GM18511 (cell line): ENCODE measurements around the gene EZH1.

ENCODE experiments used
- ATAC-seq: cut with Tn5 transposase; IDR thresholded peaks from one replicate; pipeline ENCODE4 v1.9.1; 2021; ENCODE audit warnings: mild to moderate bottlenecking, moderate library complexity; ENCODE audit not compliant: unreplicated experiment

The EZH1 gene

GRCh38 chr17:42685831-42686230 lies 59.0 kb downstream of the EZH1 start:
- no peak for ATAC-seq

DNA sequence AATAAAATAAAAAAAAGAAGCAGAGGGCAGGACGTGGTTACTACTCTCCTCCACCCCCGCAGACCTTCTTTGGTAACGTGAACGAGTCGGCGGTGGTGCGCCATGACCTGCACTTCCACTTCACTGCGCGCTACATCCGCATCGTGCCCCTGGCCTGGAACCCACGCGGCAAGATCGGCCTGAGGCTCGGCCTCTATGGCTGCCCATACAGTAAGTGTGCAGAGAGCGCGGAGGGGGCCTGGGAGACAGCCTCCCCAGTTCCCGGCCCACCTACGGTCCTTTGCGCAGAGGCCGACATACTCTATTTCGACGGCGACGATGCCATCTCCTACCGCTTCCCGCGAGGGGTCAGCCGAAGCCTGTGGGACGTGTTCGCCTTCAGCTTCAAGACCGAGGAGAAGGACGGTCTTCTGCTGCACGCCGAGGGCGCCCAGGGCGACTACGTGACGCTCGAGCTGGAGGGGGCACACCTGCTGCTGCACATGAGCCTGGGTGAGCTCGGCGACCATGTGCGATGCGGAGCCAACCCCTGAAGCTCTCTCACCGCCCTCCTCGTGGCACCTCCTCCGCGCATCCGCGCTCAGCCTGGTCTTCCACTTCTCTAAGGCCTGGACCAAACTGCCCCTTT lies 59.8 kb downstream of the EZH1 start:
- ATAC-seq: no peak

- no peak for ATAC-seq
Observed at GRCh38 chr17:42683407-42684034, 61.3 kb downstream of the EZH1 start.

DNA sequence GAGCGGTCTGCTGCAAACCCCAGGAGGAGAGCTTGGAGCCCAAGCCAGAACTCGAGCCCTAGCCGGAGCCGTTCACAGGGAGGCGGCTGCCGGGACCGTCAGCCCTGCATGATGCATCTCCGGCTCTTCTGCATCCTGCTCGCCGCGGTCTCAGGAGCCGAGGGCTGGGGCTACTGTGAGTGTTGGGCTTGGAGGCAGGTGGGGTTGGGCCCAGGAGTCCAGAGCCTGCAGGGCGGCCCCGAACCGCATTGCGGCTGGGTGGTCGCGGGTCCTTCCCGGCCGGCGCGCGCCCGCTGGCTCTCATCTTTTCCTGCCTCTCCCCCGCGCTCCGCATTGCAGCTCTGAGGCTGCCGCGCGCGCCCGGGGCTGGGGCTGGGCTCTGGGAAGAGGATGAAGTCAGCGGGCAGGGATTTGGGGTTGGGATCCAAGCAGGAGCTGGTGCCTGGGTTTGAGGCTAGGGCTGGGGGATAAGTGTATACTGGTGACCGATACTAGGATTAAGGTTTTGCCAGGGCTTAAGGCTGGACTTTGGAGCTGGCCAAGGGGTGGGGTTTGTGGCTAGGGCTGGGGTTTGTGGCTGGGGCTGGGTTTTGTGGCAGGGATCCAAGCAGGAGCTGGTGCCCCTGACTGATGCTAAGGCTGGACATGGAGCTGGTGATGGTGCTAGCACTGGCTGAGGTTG lies 62.0 kb downstream of the EZH1 start:
- ATAC-seq: no peak

GRCh38 chr17:42681976-42682721 lies 62.7 kb downstream of the EZH1 start, which contains the start of gene CNTNAP1:
Gene CNTNAP1, plus strand, starts transcription at chr17:42682531. Its CDS starts 299 bp downstream, at chr17:42682830.
- no peak for ATAC-seq

- no peak for ATAC-seq
Observed at GRCh38 chr17:42680331-42680808, 64.5 kb downstream of the EZH1 start.

- ATAC-seq: no peak
Observed at GRCh38 chr17:42679492-42680330, 65.1 kb downstream of the EZH1 start.

DNA sequence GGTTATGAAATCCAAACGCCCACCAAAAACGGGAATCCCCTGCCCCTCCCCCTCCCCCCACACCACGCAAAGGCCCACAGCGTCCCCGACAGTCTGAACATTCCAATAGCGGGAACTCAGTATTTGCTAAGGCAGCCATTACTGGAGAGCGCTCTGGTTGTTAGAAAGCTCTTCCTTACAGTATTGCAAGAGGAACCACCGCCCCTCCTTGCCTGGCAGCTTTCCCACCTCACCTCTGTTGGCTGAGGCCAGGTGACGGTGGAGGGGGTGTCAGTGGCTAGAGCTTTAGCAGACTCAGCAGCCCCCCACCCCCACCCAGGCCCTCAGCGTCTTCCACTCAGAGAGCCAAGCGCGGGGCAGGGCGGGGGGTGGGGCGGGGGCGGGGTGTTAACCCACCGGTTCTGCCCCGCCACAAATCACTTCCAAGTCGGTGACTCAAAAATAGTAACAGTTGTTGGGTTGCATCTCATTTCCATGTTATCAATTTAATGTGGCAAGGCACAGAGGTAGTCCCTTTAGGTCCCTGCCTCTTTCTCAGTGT lies 65.8 kb downstream of the EZH1 start:
- ATAC-seq: no peak

DNA sequence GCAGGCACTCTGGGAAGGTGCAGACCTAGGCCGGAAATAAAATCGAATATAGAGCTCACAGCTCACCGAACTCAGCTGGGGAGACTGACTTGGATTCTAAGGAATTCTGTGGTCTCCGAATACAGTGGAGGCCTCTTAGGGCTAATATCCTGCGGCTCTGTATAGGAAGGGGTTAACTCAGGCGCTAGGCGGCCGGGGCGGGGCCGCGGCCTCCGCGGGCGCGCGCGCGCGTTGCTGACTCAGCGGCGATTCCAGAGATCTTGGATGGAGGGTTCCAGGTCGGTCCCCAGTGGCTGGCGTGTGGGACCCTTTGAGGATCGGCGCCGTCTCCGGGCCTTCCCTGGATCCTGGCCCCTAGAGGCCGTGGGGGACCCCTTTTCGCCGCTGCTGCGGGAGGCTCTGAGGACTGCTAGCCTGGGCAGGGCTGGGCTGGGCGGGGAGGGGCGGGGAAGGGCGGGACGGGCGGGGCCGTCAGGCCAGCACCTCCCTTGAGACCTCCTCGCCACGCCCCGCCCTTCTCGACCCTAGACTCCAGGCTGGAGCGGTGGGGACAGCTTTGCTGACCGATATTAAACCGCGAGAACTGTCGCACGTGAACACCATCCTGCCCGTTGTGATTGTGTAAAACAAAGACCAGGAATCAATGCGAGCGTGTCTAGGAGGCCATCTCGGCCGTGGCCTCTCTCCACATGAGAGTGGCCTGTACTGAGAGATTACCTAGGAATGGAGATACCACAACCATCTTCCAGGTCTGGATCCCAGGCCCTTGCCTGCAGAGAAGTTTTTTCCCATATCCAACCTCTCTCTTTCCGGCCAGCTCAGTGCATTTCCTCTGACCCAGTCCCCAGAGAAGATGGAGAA lies 66.7 kb downstream of the EZH1 start:
- peak; percentile 35 for ATAC-seq

GRCh38 chr17:42677012-42677857 lies 67.6 kb downstream of the EZH1 start:
- peak; percentile 58 for ATAC-seq

DNA sequence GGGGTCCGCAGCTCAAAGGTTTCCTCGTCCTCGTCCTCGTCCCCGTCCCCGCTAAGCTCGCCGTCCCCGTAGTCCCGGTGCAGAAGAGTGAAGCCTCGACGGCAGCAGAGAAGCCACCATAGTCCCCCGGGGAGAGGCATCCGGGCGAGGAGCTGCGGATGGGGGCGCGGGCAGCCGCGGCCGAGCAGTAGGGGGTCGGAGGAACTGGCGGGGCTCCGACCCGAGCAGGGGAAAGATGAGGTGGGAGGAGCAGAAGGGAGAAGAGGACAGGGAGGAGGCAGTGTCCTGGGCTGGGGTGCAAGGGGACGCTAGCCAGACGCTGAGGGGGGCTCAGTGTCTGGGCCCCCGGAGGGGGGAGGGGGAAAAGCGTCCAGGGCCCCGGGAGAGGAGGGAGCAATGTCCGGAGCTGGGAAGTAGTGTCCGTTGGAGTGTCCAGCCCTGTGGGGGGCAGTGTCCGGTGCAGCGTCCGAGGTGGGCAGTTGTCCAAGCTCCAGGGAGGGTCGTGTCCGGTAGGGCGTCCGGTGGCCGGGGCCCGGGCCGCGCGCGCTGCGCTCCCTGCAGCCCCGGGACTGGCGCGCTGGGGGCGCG lies 68.3 kb downstream of the EZH1 start, which contains the start of gene PLEKHH3:
Gene PLEKHH3 (minus strand): TSS at position 571 of the 588 bp plus-strand sequence. CDS start 431 bp downstream, at position 140.
- no peak for ATAC-seq

GRCh38 chr17:42675965-42676423 lies 68.8 kb downstream of the EZH1 start:
- no peak for ATAC-seq

DNA sequence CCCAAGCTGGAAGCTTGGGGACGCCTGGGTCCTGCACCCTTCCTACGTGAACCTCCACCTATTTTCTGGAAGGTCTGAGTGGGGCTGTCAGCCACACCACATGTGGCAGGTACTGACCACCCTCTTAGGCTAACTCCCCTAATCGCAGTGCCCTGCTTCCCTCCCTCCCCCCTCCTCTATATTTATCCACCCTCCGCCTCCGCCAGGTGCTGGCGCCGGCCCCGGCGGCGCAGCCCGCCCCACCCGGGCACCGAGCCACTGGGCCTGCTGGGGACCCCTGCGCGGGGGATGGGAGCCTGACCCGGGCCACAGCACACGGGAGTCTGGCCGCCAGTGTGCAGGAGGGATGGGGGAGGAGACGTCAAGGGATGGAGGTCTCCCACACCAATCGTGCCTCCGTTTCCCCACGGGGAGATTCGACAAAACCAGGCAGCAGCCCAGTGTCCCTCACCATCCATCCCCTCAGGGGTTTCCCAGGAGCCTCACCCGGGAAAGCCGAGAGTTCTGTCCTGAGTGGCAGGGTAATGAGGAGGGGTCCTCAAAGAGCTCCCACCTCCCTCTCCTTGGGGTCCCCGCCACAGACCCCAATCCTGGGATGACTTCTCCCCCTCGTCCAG lies 69.4 kb downstream of the EZH1 start:
- no peak for ATAC-seq

GRCh38 chr17:42674755-42675347 lies 70.0 kb downstream of the EZH1 start:
- ATAC-seq: no peak

DNA sequence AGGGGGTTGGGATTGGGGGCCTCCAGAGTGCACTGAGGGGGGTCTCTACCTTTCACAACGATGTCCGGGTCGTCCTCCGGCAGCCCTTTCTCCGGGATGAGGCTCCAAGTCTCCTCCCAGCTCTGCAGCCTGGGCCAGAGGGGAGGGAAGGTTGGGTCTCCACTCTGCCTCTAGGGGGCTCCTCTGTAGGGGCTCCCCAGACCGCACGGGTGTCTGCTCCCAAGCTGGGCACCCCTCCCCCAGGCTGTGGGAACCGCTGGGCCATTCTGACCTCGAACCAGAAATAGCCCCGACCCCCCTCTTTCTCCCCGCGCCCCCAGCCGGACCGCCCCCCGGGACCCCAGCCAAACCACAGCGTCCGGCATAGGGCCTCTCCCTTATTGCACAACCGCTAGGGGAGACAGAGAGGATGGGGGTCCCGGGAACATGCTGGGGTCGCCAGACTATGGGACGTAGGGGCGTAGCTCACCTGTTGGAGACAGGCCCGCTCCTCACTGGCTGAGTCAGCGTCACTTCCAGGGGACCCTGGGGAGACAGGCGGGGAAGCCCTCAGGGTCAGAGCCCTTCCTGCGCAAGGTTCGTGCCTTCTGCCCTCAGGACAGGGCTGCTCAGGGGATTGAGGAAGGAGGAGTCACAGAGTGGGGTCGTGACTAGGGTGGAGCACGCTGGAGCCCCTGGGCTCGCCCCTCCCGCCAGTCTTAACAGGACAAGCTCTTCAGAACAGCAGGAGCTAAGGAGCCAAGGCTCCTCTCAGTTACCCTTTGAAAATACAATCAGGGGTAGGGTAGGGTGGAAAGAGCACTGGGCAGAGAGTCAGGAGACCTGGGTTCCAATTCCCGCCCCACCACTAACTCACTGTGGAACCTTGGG lies 70.7 kb downstream of the EZH1 start:
- ATAC-seq: no peak
